ENCODE measurements around the gene CRYM.
"Not testable (repeated sequence)": the region's sequence is repeated elsewhere in the genome, so short reads cannot be mapped to it uniquely, and the experiment has no call there.

CRYM gene

GRCh38 chr16:21253470-21253869, 24.6 kb downstream of the CRYM start:
- no peak for DNase-seq (ENCODE audit: low read depth)
- no peak for TF ChIP-seq CTCF (IDR thresholded peaks at IDR 0.05; ENCODE audit: low read length, missing control alignments)
- H3K4me3 ChIP-seq (replicated peaks; ENCODE audit: low read depth, low read length) = no peak overlapping the region

GRCh38 chr16:21250072-21250923, 27.8 kb downstream of the CRYM start:
- no peak for TF ChIP-seq CTCF (IDR thresholded peaks at IDR 0.05; ENCODE audit: low read length, missing control alignments)
- H3K4me3 ChIP-seq (replicated peaks; ENCODE audit: low read depth, low read length) = no peak overlapping the region
- no peak for DNase-seq (ENCODE audit: low read depth)

- DNase-seq (ENCODE audit: low read depth); H3K4me3 ChIP-seq (replicated peaks; ENCODE audit: low read depth, low read length): not testable (repeated sequence)
Measured at GRCh38 chr16:21248179-21248578, 29.9 kb downstream of the CRYM start.

- DNase-seq (ENCODE audit: low read depth) = no peak
- no peak overlapping the region for H3K4me3 ChIP-seq (replicated peaks; ENCODE audit: low read depth, low read length)
- TF ChIP-seq CTCF (IDR thresholded peaks at IDR 0.05; ENCODE audit: low read length, missing control alignments) = no peak
Measured at GRCh38 chr16:21244518-21245215, 33.4 kb downstream of the CRYM start.

GRCh38 chr16:21242756-21243155, 35.3 kb downstream of the CRYM start:
- H3K4me3 ChIP-seq (replicated peaks; ENCODE audit: low read depth, low read length) = no peak overlapping the region
- TF ChIP-seq CTCF (IDR thresholded peaks at IDR 0.05; ENCODE audit: low read length, missing control alignments) = no peak
- DNase-seq (ENCODE audit: low read depth) = peak; percentile 62

GRCh38 chr16:21239646-21240045, 38.4 kb downstream of the CRYM start:
- DNase-seq (ENCODE audit: low read depth) = no peak
- TF ChIP-seq CTCF (IDR thresholded peaks at IDR 0.05; ENCODE audit: low read length, missing control alignments) = no peak

GRCh38 chr16:21236831-21237230, 41.3 kb downstream of the CRYM start:
- DNase-seq (ENCODE audit: low read depth) = no peak
- TF ChIP-seq CTCF (IDR thresholded peaks at IDR 0.05; ENCODE audit: low read length, missing control alignments) = no peak

More at GRCh38 chr16:21239646-21240045, 38.4 kb downstream of the CRYM start:
- no peak overlapping the region for H3K4me3 ChIP-seq (replicated peaks; ENCODE audit: low read depth, low read length)

More at GRCh38 chr16:21236831-21237230, 41.3 kb downstream of the CRYM start:
- no peak overlapping the region for H3K4me3 ChIP-seq (replicated peaks; ENCODE audit: low read depth, low read length)

Data from fibroblast of pulmonary artery (primary cell).